Measurements from ENCODE around the gene GALNT5.
A peak's percentile ranks its signal among the peaks of the same experiment; 100 is the strongest.

The GALNT5 gene

DNA sequence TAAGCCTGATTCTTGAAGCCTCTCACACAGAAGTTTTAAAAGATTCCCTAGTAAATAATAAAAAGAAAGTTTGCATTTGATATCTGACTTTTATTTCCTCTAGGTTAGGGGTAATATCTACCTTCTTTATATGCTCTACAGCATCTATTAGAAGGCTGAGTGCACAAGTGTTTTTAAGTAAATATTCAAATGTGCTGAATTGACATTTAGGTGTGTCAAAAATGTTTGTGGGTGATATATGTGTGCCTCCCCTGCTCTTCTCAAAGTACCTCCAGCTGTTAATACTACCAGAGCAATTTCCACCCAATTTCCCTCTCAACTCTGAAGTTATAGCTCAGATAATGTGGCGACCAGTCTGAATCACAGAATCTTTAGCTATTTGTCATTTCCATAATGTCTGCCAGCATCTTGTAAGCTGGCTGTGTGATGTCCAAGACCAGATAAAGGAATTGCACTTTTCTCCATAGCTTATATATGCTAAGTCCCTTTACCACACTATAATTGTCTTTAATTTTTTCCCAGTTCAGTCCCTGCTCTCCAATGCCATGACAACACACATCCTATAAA lies 92.5 kb downstream of the GALNT5 start:
- no peaks in the 10 kb centered on the region for H3K9me3 ChIP-seq (ENCODE audit: severe bottlenecking)

GRCh38 chr2:157355618-157356017 lies 98.1 kb downstream of the GALNT5 start:
- no peak overlapping the region for H3K4me3 ChIP-seq (ENCODE audit: severe bottlenecking)
- DNase-seq (ENCODE audit: low spot score): no peak
- ATAC-seq (ENCODE audit: low read depth): peak; percentile 62; the same call in 2 of the 3 replicates
- no peaks in the 10 kb centered on the region for H3K36me3 ChIP-seq (ENCODE audit: low read depth)
- H3K4me1 ChIP-seq (ENCODE audit: insufficient read depth, poor library complexity, severe bottlenecking): no peaks in the 10 kb centered on the region
- H3K27me3 ChIP-seq (ENCODE audit: insufficient read depth, poor library complexity, severe bottlenecking): no peaks in the 10 kb centered on the region
- no peaks in the 10 kb centered on the region for H3K9me3 ChIP-seq (ENCODE audit: severe bottlenecking)
- no peak overlapping the region for H3K27ac ChIP-seq (ENCODE audit: poor library complexity, severe bottlenecking)
- TF ChIP-seq, protein P1, sequence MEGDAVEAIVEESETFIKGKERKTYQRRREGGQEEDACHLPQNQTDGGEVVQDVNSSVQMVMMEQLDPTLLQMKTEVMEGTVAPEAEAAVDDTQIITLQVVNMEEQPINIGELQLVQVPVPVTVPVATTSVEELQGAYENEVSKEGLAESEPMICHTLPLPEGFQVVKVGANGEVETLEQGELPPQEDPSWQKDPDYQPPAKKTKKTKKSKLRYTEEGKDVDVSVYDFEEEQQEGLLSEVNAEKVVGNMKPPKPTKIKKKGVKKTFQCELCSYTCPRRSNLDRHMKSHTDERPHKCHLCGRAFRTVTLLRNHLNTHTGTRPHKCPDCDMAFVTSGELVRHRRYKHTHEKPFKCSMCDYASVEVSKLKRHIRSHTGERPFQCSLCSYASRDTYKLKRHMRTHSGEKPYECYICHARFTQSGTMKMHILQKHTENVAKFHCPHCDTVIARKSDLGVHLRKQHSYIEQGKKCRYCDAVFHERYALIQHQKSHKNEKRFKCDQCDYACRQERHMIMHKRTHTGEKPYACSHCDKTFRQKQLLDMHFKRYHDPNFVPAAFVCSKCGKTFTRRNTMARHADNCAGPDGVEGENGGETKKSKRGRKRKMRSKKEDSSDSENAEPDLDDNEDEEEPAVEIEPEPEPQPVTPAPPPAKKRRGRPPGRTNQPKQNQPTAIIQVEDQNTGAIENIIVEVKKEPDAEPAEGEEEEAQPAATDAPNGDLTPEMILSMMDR (IDR thresholded peaks at IDR 0.05; ENCODE audit: poor library complexity, severe bottlenecking): no peak

More for the DNA sequence above, 92.5 kb downstream of the GALNT5 start:
- Histone ChIP-seq H3K4me1 (ENCODE audit: insufficient read depth, poor library complexity, severe bottlenecking) (no peaks in the 10 kb centered on the region), H3K36me3 (ENCODE audit: low read depth) (no peaks in the 10 kb centered on the region), H3K27me3 (ENCODE audit: insufficient read depth, poor library complexity, severe bottlenecking) (no peaks in the 10 kb centered on the region), H3K27ac (ENCODE audit: poor library complexity, severe bottlenecking) (no peak overlapping the region), H3K4me3 (ENCODE audit: severe bottlenecking) (no peak overlapping the region)
- no peak for DNase-seq (ENCODE audit: low spot score)
- no peak for ATAC-seq (ENCODE audit: low read depth)
- TF ChIP-seq, protein P1 (IDR thresholded peaks at IDR 0.05; ENCODE audit: poor library complexity, severe bottlenecking): no peak

DNA sequence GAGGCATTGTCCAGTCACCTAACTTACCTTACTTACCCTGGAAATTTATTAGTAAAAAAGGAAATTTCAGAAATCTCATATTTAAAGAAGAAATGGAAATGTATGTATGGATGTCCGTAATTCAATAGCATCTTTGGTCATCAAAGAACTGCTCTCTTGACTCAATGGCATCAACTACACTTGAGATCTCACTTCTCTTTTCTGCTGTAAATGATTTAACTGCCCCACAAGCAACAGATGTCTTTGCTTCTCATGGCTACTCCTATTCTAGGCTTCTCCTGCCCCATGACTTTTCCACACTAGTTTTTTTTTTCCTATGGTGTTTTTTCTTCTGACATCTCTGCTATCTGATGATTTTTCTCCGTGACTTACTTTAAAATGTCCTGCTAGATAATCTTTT lies 102.1 kb downstream of the GALNT5 start:
- ATAC-seq (ENCODE audit: low read depth) (no peak), DNase-seq (ENCODE audit: low spot score) (no peak)
- Histone ChIP-seq H3K4me3 (ENCODE audit: severe bottlenecking) (no peak overlapping the region), H3K9me3 (ENCODE audit: severe bottlenecking) (no peaks in the 10 kb centered on the region), H3K27ac (ENCODE audit: poor library complexity, severe bottlenecking) (no peak overlapping the region), H3K4me1 (ENCODE audit: insufficient read depth, poor library complexity, severe bottlenecking) (no peaks in the 10 kb centered on the region), H3K27me3 (ENCODE audit: insufficient read depth, poor library complexity, severe bottlenecking) (no peaks in the 10 kb centered on the region), H3K36me3 (ENCODE audit: low read depth) (no peaks in the 10 kb centered on the region)
- TF ChIP-seq, protein P1 (IDR thresholded peaks at IDR 0.05; ENCODE audit: poor library complexity, severe bottlenecking): no peak

DNA sequence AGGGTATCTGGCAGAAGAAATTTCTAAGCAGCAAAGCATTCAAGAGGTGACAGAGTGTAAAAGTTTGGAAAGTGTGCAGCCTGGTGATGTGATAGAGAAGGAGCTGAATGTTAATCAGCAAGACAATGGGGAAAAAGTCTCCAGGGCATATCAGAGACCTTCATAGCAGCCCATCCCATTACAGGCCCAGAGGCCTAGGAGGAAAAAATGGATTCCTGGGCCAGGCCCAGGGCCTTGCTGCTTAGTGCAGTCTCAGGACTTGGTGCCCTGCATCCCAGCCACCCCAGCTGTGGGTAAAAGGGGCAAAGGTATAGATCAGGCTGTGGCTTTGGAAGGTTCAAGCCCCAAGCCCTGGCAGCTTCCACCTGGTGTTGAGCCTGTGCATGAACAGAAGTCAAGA lies 104.0 kb downstream of the GALNT5 start:
- Histone ChIP-seq H3K27me3 (ENCODE audit: insufficient read depth, poor library complexity, severe bottlenecking) (no peaks in the 10 kb centered on the region), H3K4me1 (ENCODE audit: insufficient read depth, poor library complexity, severe bottlenecking) (no peaks in the 10 kb centered on the region), H3K9me3 (ENCODE audit: severe bottlenecking) (no peaks in the 10 kb centered on the region), H3K27ac (ENCODE audit: poor library complexity, severe bottlenecking) (no peak overlapping the region), H3K4me3 (ENCODE audit: severe bottlenecking) (no peak overlapping the region), H3K36me3 (ENCODE audit: low read depth) (no peaks in the 10 kb centered on the region)
- DNase-seq (ENCODE audit: low spot score) (no peak), ATAC-seq (ENCODE audit: low read depth) (no peak)
- TF ChIP-seq, protein P1 (IDR thresholded peaks at IDR 0.05; ENCODE audit: poor library complexity, severe bottlenecking): no peak

GRCh38 chr2:157362627-157363026 lies 105.1 kb downstream of the GALNT5 start:
- TF ChIP-seq, protein P1 (IDR thresholded peaks at IDR 0.05; ENCODE audit: poor library complexity, severe bottlenecking): no peak
- ATAC-seq (ENCODE audit: low read depth): no peak

More at GRCh38 chr2:157362627-157363026, 105.1 kb downstream of the GALNT5 start:
- Histone ChIP-seq H3K9me3 (ENCODE audit: severe bottlenecking) (no peaks in the 10 kb centered on the region), H3K27me3 (ENCODE audit: insufficient read depth, poor library complexity, severe bottlenecking) (no peaks in the 10 kb centered on the region), H3K27ac (ENCODE audit: poor library complexity, severe bottlenecking) (no peak overlapping the region), H3K36me3 (ENCODE audit: low read depth) (no peaks in the 10 kb centered on the region), H3K4me3 (ENCODE audit: severe bottlenecking) (no peak overlapping the region), H3K4me1 (ENCODE audit: insufficient read depth, poor library complexity, severe bottlenecking) (no peaks in the 10 kb centered on the region)
- DNase-seq (ENCODE audit: low spot score): no peak

Data from RWPE2 (cell line).